Endothelial cell of hepatic sinusoid (primary cell): ENCODE data around the gene GNAL.
"Not testable (repeated sequence)": the region's sequence is repeated elsewhere in the genome, so short reads cannot be mapped to it uniquely, and the experiment has no call there.

Source experiments
- in situ Hi-C: cut with HindIII; loops from 2 replicates; pipeline ENCODE4 v1.10.0; 2017; ENCODE audit warnings: low sequenced_read_pairs

GNAL gene

GRCh38 chr18:11688972-11689668 lies at the start of gene GNAL:
Gene GNAL, plus strand, starts transcription at chr18:11689264. Its CDS starts 300 bp downstream, at chr18:11689564.
- in situ Hi-C loops, result no loop called here

GRCh38 chr18:11647310-11647709 lies 41.8 kb upstream of the GNAL start:
- in situ Hi-C loops, result not testable (repeated sequence)

GRCh38 chr18:11647804-11648203 lies 41.3 kb upstream of the GNAL start:
- in situ Hi-C loops, result not testable (repeated sequence)

- in situ Hi-C loops, result no loop called here
Observed at GRCh38 chr18:11649839-11650238, 39.2 kb upstream of the GNAL start.

GRCh38 chr18:11651899-11652298 lies 37.2 kb upstream of the GNAL start:
- in situ Hi-C loops, result no loop called here

- in situ Hi-C loops, result no loop called here
Observed at GRCh38 chr18:11653521-11653920, 35.5 kb upstream of the GNAL start.

GRCh38 chr18:11654736-11655605 lies 34.1 kb upstream of the GNAL start:
- in situ Hi-C loops, result no loop called here

- in situ Hi-C loops, result no loop called here
Observed at GRCh38 chr18:11655606-11655932, 33.5 kb upstream of the GNAL start.

- in situ Hi-C loops, result no loop called here
Observed at GRCh38 chr18:11657152-11657551, 31.9 kb upstream of the GNAL start.

- in situ Hi-C loops, result no loop called here
Observed at GRCh38 chr18:11657554-11657953, 31.5 kb upstream of the GNAL start.

GRCh38 chr18:11658019-11658418 lies 31.0 kb upstream of the GNAL start:
- in situ Hi-C loops, result no loop called here

GRCh38 chr18:11658989-11659388 lies 30.1 kb upstream of the GNAL start:
- in situ Hi-C loops, result no loop called here

GRCh38 chr18:11660691-11661090 lies 28.4 kb upstream of the GNAL start:
- in situ Hi-C loops, result no loop called here

- in situ Hi-C loops, result no loop called here
Observed at GRCh38 chr18:11661430-11661829, 27.6 kb upstream of the GNAL start.

GRCh38 chr18:11663439-11664029 lies 25.5 kb upstream of the GNAL start:
- in situ Hi-C loops, result no loop called here

- in situ Hi-C loops, result no loop called here
Observed at GRCh38 chr18:11664286-11664685, 24.8 kb upstream of the GNAL start.

- in situ Hi-C loops, result no loop called here
Observed at GRCh38 chr18:11665146-11665545, 23.9 kb upstream of the GNAL start.

GRCh38 chr18:11665587-11665986 lies 23.5 kb upstream of the GNAL start:
- in situ Hi-C loops, result no loop called here

- in situ Hi-C loops, result no loop called here
Observed at GRCh38 chr18:11666176-11666575, 22.9 kb upstream of the GNAL start.

- in situ Hi-C loops, result no loop called here
Observed at GRCh38 chr18:11666831-11667230, 22.2 kb upstream of the GNAL start.

- in situ Hi-C loops, result no loop called here
Observed at GRCh38 chr18:11667578-11667977, 21.5 kb upstream of the GNAL start.
